GM18498 (cell line): ENCODE data around the gene GANAB.
"Not testable (repeated sequence)": the region's sequence is repeated elsewhere in the genome, so short reads cannot be mapped to it uniquely, and the experiment has no call there.

ENCODE experiments used
- ATAC-seq: cut with Tn5 transposase; IDR thresholded peaks from one replicate; pipeline ENCODE4 v1.9.1; 2021; ENCODE audit warnings: mild to moderate bottlenecking, moderate library complexity; ENCODE audit not compliant: unreplicated experiment

The GANAB gene

GRCh38 chr11:62627713-62628112 is 18.7 kb downstream of the GANAB start:
- no peak for ATAC-seq

- no peak for ATAC-seq
These were observed 23.8 kb downstream of the GANAB start for GRCh38 chr11:62622476-62623089.

GRCh38 chr11:62621567-62622470 is 24.6 kb downstream of the GANAB start, which contains the start of gene B3GAT3:
Gene B3GAT3, minus strand, starts transcription at chr11:62621986. Its CDS starts 39 bp downstream, at chr11:62621947.
- ATAC-seq = peak; percentile 95

GRCh38 chr11:62621027-62621566 is 25.3 kb downstream of the GANAB start:
- no peak for ATAC-seq

GRCh38 chr11:62616957-62617356 is 29.5 kb downstream of the GANAB start:
- not testable (repeated sequence) for ATAC-seq

- ATAC-seq = no peak
These were observed 30.9 kb downstream of the GANAB start for GRCh38 chr11:62615521-62615920.

GRCh38 chr11:62614275-62614674 is 32.1 kb downstream of the GANAB start:
- no peak for ATAC-seq

- ATAC-seq = no peak
These were observed 33.1 kb downstream of the GANAB start for GRCh38 chr11:62613291-62613778.

GRCh38 chr11:62612366-62613290 is 33.8 kb downstream of the GANAB start, which contains the start of the genes EML3 and ROM1:
Gene EML3, minus strand, starts transcription at chr11:62612775. Its CDS starts 318 bp downstream, at chr11:62612457.
Gene ROM1, plus strand, starts transcription at chr11:62613257. Its CDS starts 25 bp downstream, at chr11:62613282.
- ATAC-seq = peak; percentile 70

GRCh38 chr11:62611705-62612365 is 34.6 kb downstream of the GANAB start:
- peak; percentile 30 for ATAC-seq

GRCh38 chr11:62610814-62611704 is 35.4 kb downstream of the GANAB start:
- ATAC-seq = no peak

GRCh38 chr11:62610403-62610802 is 36.0 kb downstream of the GANAB start:
- no peak for ATAC-seq

GRCh38 chr11:62608776-62609175 is 37.6 kb downstream of the GANAB start:
- no peak for ATAC-seq

GRCh38 chr11:62607714-62608113 is 38.7 kb downstream of the GANAB start:
- ATAC-seq = no peak

GRCh38 chr11:62605902-62606301 is 40.5 kb downstream of the GANAB start:
- ATAC-seq = no peak

GRCh38 chr11:62605467-62605866 is 40.9 kb downstream of the GANAB start:
- ATAC-seq = no peak

GRCh38 chr11:62604460-62605120 is 41.8 kb downstream of the GANAB start:
- no peak for ATAC-seq

- ATAC-seq = no peak
These were observed 42.6 kb downstream of the GANAB start for GRCh38 chr11:62603776-62604299.
